ENCODE measurements around the gene LAMTOR1. TPM values are rescaled to one million over a fixed set of nuclear protein-coding genes. Genes with fewer than 3 reads are reported as not detected.

LAMTOR1 gene
- total RNA-seq, 2 experiments from 2014 or later = 66.9 to 77.0 TPM

DNA sequence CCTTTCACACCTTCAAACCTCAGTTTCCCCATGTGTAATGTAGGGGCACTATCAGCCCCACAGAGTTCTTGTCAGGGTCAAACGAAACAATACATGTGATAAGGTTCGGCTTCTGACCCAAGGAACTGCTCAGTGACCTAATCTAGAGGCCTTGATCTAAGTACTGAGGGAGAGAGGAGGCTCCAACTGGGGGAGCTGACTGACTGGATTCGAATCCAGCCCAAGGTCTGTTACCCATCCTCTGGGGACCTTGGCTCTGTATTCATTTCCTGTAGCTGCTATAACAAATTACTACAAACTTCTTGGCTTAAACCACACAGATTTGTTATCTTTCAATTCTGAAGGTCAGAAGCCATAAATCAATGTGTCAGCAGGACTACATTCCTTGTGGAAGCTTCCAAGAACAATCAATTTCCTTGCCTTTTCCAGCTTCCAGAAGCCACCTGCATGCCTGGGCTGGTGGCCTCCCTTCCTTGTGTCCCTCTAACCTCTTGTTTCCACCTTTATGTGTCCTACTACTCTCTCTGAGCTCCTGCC lies 20.1 kb upstream of the LAMTOR1 start:
- ChIA-PET CTCF (interaction anchor here (1.1 kb wide), 1 partner anchor 32 kb away, joined by 3 read pairs; no protein-coding TSS in a partner anchor), POLR2A (no interaction called here)

DNA sequence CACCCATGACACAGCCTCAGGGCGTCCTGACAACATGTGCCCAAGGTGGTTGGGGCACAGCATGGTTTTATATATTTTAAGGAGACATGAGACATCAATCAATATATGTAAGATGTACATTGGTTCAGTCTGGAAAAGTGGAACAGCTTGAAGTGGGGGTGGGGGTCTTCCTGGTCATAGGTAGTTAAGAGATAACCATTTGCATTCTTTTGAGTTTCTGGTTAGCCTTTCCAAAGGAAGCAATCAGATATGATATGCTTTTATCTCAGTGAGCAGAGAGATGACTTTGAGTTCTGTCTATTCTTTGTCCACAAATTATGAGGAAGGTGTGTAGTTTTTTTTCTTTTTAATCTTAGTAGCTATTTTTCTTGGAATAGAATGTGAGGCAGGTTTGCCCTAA lies 19.5 kb upstream of the LAMTOR1 start:
- CTCF ChIA-PET = no interaction called here
- POLR2A ChIA-PET = interaction anchor here (0.6 kb wide), 1 partner anchor 36 kb away, joined by 8 read pairs; no protein-coding TSS in a partner anchor

DNA sequence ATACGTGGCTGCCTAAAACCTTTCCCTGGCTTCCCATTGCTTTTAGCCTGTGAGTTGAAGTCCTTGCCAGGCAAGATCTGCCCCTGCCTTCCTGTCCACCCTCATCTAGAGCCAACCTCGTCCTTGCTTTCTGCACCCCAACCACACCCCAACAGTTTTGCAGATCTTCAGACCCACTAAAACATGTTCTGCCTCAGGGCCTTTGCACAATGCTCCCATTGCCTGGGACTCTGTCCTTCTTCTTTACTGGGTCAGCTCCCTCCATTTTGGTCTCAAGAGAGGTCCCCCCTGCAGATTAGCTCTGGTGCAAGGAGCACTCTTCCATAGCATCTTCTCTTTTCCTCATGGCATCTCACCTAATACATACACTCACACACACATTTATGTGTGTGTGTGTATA lies 17.8 kb upstream of the LAMTOR1 start:
- ChIA-PET CTCF (interaction anchor here (1.0 kb wide), 1 partner anchor 23 kb away, joined by 3 read pairs; no protein-coding TSS in a partner anchor), POLR2A (interaction anchor here (0.6 kb wide), 1 partner anchor 18 kb away, joined by 4 read pairs; no protein-coding TSS in a partner anchor)

DNA sequence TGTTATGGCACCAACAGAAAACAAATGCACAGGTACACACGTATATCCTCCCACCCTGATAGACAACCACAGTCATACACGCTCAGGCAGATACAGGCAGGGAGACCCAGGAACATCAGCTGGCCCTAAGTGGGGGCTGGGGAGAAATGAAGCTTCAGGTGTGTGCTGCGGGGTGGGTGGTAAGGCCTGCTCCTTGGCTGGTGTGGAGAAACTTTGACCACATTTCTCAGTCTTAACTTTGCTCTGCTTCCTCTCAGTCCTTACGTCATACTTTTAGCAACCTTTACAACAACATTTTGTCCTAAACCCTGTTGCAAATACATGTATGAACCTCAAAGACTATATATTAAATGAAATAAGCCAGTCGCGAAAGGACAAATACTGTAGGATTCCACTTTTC lies 16.1 kb upstream of the LAMTOR1 start:
- ChIA-PET POLR2A (no interaction called here), CTCF (interaction anchor here (1.9 kb wide), 1 partner anchor 25 kb away, joined by 4 read pairs; no protein-coding TSS in a partner anchor)

DNA sequence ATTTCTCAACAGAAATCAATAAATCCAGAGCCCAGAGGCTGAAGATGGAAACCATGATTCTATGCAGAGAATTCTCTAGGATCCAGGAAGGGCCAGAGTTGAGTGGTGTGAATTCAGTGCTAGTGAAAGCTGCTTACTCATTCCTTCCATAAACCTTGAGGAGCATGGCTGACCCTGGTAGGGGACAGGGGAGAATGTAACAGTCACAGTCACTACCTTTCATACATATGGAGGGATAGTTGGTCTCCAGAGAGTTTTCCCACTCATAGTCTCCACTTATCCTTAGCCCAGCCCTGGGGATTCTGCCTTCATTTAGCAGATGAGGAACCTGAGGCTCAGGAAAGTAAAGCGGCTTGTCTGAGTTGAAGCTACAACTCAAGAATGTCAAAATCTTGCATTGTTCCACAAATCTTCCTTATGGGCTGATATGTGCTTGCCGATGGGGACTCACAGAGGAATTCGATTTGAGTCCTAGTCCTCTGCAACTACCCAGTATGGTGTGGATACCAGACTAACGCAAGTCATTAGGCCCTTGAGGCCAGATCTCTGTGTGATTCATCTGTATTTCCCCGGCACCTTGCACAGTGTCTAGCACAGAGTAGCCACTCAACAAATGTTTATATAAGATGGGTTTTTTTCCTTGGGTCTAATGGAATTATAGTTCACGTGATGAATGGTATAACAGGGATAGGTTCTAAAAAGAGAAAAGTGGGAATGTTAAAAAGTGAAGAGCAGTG lies 13.1 kb upstream of the LAMTOR1 start:
- ChIA-PET POLR2A (no interaction called here), CTCF (interaction anchor here (0.6 to 1.6 kb wide), 2 partner anchors 28 to 81 kb away, joined by 3 to 9 read pairs; no protein-coding TSS in a partner anchor)

DNA sequence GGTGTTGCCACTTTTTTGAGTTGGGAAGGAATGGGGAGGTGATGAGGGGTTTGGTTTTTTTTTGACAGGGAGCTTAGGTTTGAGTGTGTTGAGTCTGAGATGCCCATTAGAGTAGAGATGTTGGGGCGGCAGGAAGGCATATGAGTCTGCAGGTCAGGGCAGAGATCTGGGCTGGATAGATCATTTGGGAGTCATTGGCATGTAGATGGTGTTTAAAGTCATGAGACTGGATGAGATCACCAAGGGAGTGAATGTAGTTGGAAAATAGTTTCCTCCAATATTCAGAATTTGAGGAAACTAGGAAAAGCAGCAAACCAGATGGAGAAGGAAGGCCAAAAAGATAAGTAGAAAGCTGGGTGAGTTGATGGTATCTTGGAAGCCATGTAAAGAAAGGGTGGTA lies 11.5 kb upstream of the LAMTOR1 start:
- ChIA-PET CTCF (interaction anchor here (0.7 kb wide), 1 partner anchor 23 kb away, joined by 3 read pairs; no protein-coding TSS in a partner anchor), POLR2A (no interaction called here)

DNA sequence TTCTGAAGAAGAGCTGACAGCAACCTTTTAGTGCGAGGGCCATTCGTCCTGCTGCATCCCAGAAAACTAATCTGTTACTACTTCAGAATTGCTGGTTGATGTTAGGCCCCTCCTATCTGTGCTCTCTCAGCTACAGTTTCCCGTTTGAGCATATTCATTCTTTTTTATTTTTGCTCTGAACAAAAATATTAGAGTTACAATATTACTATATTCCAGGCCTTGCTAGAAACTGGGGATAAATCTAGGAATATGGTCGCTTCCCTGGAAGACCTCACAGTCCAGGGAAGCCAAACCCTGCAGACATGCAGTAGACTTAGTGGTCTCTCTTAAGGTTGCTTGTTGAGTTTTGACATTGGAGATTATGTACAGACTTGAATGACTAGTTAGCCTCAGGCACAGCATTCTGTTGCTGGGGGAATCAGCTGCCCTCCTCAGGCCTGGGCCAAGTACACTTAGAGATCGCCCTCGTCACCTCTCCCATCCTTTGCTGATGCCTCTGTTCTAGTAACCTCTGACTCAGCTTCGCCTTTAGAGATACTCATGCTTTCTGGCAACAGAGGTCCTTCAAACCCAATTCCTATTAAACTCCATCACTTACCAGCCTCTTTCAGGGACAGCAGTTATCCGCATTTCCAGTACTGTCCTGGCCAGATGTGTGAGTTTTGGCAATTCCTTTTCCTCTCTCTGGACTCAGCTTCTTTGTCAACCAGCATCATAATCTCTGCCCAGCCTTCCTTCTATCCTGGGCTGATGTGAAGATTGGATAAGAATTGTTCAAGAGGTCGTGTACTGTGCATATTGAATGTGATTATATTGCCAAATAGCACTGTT lies 10.1 kb upstream of the LAMTOR1 start:
- POLR2A ChIA-PET = interaction anchor here (1.5 kb wide), 1 partner anchor 12 kb away, joined by 5 read pairs; no protein-coding TSS in a partner anchor
- CTCF ChIA-PET = interaction anchor here (0.6 to 1.7 kb wide), 2 partner anchors 88 to 131 kb away, joined by 3 to 6 read pairs; no protein-coding TSS in a partner anchor

DNA sequence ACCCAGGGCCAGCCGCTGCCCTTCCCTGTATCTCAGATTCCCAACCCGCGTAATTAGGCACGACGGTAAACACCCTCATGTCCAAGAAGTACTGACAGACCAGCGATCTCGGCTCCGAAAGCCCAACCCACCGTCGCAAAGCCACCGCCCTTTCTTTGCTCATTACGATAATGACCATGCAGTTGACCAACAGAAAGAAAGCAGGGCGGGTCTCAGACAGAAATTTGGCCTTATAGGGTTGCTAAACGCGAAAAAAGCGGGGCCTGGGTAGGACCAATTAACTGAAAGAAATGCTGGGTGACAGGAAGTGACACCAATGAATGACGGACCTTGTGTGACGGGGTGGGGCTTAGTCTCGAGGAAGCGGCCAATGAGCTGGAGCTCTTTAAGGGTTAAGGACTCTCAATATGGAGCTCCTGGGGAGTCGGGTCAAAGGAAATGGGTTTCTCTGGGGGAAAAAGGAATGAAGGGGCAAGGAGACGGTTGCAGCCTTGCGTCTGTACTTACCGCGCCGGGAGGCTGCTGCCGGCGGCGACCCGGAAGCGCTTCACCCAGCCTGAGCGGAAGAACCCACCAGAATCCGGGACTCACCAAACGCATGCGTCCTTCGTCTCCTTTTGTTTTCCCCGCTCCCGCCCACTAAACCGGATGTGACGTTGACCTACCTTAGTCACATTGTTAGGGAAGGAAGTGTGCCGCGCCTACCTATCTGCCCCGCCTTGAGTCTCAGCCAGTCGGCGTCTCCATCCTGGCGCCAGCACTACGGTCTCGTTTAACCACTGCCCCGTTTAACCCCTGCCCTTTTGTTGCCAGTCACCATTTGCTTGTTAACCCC lies 9.3 kb upstream of the LAMTOR1 start, which contains the start of gene ANAPC15:
Gene ANAPC15, minus strand, starts transcription at position 553 of the 835 bp plus-strand sequence. CDS start 1,419 bp downstream, outside the sequence.
- ChIA-PET CTCF (interaction anchor here (0.6 to 1.7 kb wide), 3 partner anchors 87 to 130 kb away, joined by 3 to 6 read pairs (median 3); no protein-coding TSS in a partner anchor), POLR2A (interaction anchor here (1.5 kb wide), 1 partner anchor 11 kb away, joined by 5 read pairs; no protein-coding TSS in a partner anchor)

DNA sequence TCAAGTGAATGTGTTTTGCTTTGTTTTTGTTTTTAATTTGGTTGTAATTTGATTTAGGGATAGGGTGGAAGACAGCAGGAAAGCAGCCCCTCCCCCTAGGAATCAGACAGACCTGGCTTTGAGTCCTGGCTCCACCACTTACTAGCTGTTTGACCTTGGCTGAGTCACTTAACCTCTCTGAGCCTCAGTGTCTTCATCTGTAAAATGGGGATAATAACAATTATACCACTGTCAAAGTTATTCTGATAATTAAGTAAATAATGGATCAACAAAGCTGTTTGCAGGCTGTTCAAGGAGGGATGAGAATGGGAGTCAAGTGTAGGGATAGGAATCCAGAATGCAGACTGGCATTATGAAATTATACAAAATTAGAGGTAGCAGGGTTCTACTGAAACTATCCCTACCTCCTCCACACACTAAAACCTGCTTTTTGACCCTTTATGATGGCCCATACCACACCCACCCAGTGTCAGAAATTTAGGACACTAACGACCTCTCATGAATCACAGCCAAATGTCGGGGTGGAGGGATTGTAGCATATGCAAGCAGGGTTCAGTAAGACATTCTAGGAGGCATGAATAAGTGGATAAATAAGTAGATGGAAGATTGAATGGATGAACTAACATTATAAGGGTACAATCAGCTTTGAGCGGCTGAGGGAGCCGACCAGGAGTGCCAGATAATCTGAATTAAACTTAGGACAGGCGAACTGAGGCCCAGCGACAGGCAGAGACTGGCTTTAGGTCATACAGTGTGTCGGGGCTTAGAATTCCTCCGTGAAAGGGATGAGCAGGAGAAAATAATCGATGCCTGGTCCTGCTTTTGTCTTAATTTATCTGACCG lies 8.4 kb upstream of the LAMTOR1 start:
- POLR2A ChIA-PET = interaction anchor here (0.7 to 1.5 kb wide), 2 partner anchors 10 to 26 kb away, joined by 3 to 5 read pairs; no protein-coding TSS in a partner anchor
- CTCF ChIA-PET = interaction anchor here (0.7 to 1.5 kb wide), 2 partner anchors 20 to 96 kb away, joined by 3 to 4 read pairs; no protein-coding TSS in a partner anchor

DNA sequence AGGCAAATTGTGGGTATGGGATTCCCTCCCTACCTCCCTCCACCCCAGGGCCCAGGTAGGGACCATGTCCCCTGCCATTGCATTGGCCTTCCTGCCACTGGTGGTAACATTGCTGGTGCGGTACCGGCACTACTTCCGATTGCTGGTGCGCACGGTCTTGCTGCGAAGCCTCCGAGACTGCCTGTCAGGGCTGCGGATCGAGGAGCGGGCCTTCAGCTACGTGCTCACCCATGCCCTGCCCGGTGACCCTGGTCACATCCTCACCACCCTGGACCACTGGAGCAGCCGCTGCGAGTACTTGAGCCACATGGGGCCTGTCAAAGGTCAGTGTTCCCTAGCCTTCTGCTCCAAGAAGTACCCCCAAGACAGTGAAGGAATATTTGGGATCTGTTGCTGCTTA lies 2.8 kb upstream of the LAMTOR1 start, which contains the start of gene TOMT:
Gene TOMT, plus strand, starts transcription at position 37 of the 400 bp plus-strand sequence. Its CDS starts 28 bp downstream, at position 65.
- POLR2A ChIA-PET = interaction anchor here (0.9 kb wide), 1 partner anchor 26 kb away, joined by 3 read pairs; no protein-coding TSS in a partner anchor
- CTCF ChIA-PET = interaction anchor here (0.5 kb wide), 1 partner anchor 620 kb away, joined by 3 read pairs; no protein-coding TSS in a partner anchor

DNA sequence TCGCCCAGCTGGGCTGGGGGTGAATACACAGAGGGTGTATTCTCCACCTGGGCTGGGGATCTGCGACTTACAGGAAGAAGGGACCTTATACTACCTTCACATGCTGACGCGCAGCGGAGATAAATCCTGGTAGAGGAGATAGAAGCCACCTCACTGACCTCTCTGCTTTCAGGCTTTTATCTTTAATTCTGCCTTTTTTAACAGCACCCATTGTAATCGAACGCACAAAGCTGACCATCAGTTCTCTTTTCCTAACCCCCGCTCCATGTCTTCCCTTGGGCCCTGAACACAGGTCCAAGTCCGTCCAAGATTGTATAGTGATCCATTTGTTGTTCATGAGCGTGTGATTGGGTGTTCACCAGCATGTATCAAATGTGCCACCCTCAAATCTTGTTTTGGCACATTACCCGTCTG lies 664 bp upstream of the LAMTOR1 start:
- CTCF ChIA-PET = no interaction called here
- POLR2A ChIA-PET = no interaction called here

DNA sequence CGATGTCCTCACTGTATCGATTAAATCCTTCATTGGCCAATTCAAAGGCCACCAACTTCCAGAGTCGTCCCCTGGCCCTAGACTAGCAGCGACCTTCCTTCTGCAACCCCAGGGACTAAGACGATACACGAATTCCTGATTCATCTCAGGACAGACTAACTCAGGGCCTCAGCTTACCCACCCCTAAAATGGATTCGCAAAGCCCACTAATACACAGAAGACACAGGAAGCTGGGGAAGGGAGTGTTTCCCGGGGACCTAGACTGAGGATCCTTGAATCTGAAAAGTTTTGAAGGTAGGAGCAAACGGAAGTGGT lies 509 bp downstream of the LAMTOR1 start:
- ChIA-PET POLR2A (no interaction called here), CTCF (interaction anchor here (2.7 kb wide), 1 partner anchor 12 kb away, joined by 10 read pairs; no protein-coding TSS in a partner anchor)

DNA sequence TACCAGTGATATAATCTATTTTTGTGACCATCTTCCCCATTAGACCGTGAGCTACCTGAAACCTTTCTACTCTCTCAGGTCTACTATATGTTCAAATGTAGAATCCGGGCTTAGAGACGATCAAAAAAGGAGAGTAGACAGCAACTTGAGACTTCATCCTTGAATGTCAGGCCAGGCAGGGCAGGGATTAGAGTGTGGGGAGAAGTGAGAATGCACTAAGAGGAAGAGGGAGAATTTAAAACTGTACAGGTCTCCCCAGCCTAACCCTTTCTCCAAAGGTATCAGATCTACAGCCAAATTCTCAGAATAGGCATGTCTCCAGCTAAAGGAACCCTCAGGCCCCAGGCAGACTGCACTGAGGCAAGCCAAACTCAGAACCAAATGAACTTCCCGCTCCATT lies 935 bp downstream of the LAMTOR1 start:
- CTCF ChIA-PET = interaction anchor here (2.7 kb wide), 1 partner anchor 11 kb away, joined by 10 read pairs; no protein-coding TSS in a partner anchor
- POLR2A ChIA-PET = interaction anchor here (1.7 kb wide), 1 partner anchor 10 kb away, joined by 5 read pairs; the partner anchor contains the start of gene ANAPC15

DNA sequence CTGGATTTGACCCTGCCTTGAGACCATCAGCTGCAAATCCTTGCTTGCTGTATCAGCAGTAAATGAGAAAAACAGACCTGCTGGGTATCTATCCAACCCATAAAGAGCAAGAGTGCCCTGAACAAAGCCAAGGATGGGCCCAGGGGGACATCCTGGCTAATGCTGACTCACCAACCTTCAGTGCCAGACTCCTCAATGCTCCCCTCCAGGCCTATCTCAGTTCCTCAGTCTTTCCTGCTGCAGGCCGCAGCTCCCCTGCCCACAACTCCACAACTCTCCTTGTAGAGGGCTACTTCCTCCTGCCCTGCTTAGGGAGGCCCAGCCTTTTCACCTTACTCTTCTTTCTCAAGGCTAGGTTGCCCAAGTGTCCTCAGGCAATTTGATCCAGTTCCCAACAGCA lies 2.6 kb downstream of the LAMTOR1 start:
- ChIA-PET CTCF (interaction anchor here (1.7 to 2.7 kb wide), 2 partner anchors 10 to 75 kb away, joined by 5 to 10 read pairs; no protein-coding TSS in a partner anchor), POLR2A (interaction anchor here (0.6 to 1.7 kb wide), 2 partner anchors 12 to 100 kb away, joined by 4 to 5 read pairs; partner anchors contain the start of gene ANAPC15)

DNA sequence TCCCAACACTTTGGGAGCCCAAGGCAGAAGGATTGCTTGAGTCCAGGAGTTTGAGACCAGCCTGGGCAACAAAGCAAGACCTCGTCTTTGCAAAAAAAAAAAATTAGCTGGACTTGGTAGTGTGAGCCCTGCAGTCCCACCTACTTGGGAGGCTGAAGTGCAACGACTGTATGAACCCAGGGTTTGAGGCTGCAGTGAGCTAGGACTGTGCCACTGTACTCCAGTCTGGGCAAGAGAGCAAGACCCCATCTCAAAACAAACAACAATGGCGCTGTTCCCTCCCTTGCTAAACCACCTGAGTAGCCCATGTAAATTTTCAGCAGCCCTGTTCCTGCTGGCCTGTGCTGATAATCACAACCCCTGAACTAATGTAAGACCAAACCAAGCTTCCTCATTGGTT lies 3.1 kb downstream of the LAMTOR1 start:
- POLR2A ChIA-PET = interaction anchor here (0.6 kb wide), 1 partner anchor 100 kb away, joined by 4 read pairs; no protein-coding TSS in a partner anchor
- CTCF ChIA-PET = interaction anchor here (1.7 kb wide), 1 partner anchor 75 kb away, joined by 5 read pairs; no protein-coding TSS in a partner anchor

DNA sequence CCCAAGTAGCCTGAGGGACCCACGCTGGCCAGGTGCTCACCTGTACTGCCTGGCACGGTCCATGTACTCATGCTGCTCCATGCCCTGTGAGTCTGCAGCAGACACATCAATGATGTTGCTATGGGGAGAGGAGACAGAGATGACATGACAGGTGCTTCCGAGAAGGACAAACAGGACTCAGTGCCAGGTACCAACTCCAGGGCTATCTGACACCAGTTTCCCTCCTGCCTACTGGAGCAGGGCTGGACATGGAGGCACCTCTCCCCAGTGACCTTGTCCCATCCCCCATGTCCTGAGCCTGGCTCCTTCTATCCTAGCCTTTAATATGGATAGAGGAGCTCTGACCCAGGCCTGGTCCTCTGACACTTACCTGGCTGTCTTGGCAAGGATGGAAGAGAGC lies 4.4 kb downstream of the LAMTOR1 start:
- POLR2A ChIA-PET = no interaction called here
- CTCF ChIA-PET = interaction anchor here (0.6 to 1.2 kb wide), 2 partner anchors 7 to 122 kb away, joined by 3 read pairs; no protein-coding TSS in a partner anchor

DNA sequence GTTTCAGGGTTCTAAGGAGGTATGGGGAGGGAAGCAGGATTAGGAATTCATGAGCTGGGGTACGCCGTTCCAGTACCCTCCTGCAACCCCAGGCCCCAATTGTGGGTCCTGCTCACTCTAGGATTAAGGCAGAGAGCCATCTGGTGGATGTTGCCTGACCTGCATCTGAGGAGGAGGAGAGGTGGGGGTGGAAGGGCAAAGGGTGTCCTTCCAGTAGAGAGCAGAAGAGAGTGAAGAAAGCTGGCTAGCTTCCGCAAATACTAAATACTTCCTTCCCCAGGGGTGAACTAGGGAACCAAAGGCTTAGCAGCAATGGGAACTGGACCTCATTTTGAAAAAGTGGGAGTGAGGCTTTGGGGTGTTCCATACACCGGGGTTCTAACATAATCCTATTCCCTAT lies 11.8 kb downstream of the LAMTOR1 start:
- ChIA-PET POLR2A (no interaction called here), CTCF (interaction anchor here (0.8 to 4.0 kb wide), 13 partner anchors 8 to 114 kb away, joined by 3 to 55 read pairs (median 5); partner anchors contain the start of genes LAMTOR1 and LRRC51)
